GM21786 (cell line): ENCODE data around the gene OR51V1.
"Not testable (repeated sequence)": the region's sequence is repeated elsewhere in the genome, so short reads cannot be mapped to it uniquely, and the experiment has no call there.

Source experiments
- ATAC-seq: cut with Tn5 transposase; IDR thresholded peaks from one replicate; pipeline ENCODE4 v1.9.1; 2021; ENCODE audit not compliant: unreplicated experiment

Gene OR51V1

GRCh38 chr11:5174934-5175333 is 25.5 kb downstream of the OR51V1 start:
- ATAC-seq: no peak

DNA sequence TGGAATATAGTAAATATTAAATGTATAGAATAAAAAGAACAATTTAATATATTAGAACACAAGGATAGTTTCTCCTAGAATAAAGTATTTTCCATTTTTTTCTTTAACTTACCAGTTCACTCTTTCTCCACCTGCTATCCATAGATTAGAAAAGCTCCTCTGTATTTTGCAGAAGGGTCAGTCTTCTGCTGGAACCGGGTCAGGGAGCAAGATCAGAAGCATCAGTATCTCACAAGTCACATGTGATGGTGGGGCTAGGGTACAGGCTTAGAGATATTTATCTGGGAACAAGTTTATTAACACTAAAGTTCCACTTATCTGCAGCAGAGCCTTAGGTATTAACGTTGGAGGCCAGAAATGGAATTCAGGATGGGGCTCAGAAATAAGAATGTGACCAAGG is 28.6 kb downstream of the OR51V1 start:
- ATAC-seq: no peak

DNA sequence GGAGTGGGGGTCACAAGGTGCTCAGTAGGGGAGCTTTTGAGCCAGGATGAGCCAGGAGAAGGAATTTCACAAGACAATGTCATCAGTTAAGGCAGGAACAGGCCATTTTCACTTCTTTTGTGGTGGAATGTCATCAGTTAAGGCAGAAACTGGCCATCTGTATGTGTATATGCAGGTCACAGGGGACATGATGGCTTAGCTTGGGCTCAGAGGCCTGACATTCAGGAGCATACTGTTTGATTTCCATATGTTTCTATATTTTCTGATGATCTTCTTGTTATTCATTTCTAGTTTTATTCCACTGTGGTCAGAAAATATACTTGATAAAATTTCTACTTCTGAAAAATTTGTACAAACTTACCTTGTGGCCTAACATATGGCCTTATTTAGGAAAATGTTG is 34.6 kb downstream of the OR51V1 start:
- ATAC-seq: not testable (repeated sequence)

- ATAC-seq: not testable (repeated sequence)
These were observed 35.7 kb downstream of the OR51V1 start for GRCh38 chr11:5164807-5165206.

DNA sequence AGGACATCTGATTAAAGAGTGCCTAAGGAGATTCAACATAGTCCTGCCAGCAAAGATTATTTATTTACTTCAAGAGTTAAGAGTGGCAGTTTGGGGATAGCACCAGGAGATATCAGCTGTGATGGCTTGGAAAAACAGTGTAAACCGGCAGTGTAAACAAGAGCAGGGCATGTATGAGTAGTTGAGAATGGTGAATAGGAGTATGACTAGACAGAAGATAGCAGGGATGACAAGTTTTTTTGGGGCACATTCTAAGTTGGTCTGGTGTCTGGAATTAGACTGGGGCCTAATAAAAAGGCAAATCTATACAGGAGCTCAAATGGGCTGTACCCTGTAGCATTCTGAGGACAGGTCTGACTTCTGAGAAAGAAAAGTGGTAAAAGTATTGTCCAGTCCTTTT is 39.4 kb downstream of the OR51V1 start:
- ATAC-seq: not testable (repeated sequence)

GRCh38 chr11:5160217-5160616 is 40.3 kb downstream of the OR51V1 start:
- not testable (repeated sequence) for ATAC-seq

DNA sequence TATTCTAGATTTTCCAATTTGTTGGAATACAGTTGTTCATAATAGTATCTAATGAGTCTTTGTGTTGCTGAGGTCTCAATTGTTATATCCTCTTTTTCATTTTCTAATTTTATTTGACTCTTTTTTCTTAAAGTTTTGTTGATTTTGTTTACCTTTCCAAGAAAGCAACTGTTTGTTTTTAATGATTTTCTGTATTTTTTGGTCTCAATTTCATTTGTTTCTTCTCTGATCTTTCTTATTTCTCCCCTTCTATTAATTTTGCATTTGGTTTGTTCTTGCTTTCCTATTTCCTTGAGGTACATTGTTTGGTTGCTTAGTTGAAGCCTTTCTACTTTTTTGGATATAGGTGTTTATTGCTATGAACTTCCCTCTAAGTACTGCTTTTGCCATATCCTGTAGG is 40.7 kb downstream of the OR51V1 start:
- no peak for ATAC-seq

GRCh38 chr11:5154657-5155056 is 45.8 kb downstream of the OR51V1 start, which contains the start of gene OR52A1:
TSS of gene OR52A1 (minus strand) at chr11:5154757. CDS start at chr11:5152369, 2,388 bp downstream.
- no peak for ATAC-seq

DNA sequence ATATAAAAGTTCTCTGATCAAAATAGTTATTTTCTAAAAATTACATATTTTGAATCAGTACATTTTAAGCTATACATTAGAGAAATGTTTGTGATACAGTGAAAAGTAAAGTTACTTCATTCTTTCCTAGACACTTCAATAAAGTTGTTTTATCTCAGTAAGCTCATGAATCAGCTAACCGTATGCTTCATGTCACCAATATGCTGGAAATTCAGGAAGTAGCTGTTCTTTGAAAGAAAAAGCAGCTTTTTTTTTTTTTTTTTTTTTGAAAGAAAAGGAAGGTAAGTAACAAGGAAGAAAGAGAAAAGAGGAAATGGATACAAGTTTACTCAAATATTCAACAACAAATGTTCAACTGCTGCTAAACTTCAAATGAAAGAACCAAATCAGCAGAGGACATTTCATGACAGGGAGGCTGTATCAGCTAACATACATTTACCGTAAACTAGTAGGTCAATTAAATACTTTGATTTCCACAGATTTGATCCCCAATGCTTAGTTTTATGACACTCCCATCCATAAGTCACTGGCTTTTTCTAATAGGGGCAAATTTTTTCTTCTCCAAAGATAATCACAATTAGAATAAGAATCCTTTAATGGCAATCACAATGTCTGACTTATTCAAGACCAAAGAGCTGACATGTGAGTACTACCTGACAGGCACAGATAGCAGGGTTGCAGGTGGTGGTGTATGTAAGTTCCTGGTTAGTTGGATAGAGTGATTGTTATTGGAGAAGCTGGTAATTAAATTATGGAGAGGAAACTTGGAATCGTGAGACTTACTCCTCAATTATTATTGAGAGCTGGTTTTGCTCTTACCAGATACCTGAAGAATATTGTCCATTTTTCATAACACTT is 46.7 kb downstream of the OR51V1 start:
- ATAC-seq: no peak

DNA sequence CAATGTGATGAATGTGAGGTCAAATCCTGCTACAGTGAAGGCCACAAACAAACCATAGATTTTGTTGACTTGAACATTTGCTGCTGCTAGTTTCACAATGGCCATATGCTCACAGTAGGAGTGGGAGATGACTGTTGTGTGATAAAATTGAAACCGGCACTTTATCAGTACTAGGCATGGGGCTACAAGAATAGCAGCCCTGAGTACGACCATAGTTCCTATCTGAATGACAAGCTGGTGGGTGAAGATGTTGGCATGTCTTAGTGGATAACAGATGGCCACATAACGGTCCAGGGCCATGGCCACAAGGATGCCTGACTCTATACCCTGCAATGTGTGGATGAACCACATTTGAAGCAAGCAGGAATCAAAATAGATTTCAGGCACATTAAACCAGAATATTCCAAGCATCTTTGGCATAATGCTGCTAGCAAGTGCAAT is 48.7 kb downstream of the OR51V1 start:
- no peak for ATAC-seq
